ENCODE measurements around the gene ZNF814.
"Not testable (repeated sequence)": the region's sequence is repeated elsewhere in the genome, so short reads cannot be mapped to it uniquely, and the experiment has no call there.

The ZNF814 gene

DNA sequence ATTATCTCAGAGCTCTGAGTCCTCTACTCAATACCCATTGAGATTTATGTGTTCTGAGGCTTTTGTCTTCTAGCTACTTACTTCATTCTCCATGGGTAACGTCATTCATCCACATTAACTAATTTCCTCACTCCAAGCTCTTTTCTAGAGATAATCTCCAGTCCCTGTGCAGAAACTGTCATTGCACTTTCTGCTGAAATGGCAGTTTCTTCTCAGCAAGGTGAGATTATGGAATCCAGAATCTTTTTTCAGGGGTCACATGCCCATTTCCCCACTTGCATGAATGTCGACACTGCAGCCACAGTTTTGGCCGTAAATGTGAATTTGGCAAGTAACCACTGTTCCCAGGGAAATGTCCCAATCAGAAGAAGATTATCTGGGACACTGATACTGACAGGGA is 26.5 kb downstream of the ZNF814 start:
- DNase-seq (ENCODE audit: low read depth in 1 of 2, low spot score in 1 of 2), result not testable (repeated sequence)

DNA sequence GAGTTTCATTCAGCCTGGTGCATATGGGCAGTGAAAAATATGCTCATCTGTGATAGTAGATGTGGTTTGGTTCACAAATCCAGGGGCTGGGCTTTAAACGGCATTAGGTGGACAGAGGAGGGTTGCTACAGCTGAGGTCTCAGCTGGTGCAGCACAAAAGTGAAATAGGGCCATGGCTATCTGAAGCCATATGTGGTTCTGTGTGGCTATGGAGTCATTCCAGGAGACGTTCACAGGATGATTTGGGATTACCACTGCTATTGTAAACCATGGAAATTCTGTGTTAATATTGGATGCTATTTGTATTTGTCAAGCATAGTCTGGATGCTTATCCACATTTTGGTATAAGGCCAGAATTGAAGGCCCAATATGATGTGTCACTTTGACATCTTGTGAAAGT is 34.7 kb downstream of the ZNF814 start:
- DNase-seq (ENCODE audit: low read depth in 1 of 2, low spot score in 1 of 2), result not testable (repeated sequence)

DNA sequence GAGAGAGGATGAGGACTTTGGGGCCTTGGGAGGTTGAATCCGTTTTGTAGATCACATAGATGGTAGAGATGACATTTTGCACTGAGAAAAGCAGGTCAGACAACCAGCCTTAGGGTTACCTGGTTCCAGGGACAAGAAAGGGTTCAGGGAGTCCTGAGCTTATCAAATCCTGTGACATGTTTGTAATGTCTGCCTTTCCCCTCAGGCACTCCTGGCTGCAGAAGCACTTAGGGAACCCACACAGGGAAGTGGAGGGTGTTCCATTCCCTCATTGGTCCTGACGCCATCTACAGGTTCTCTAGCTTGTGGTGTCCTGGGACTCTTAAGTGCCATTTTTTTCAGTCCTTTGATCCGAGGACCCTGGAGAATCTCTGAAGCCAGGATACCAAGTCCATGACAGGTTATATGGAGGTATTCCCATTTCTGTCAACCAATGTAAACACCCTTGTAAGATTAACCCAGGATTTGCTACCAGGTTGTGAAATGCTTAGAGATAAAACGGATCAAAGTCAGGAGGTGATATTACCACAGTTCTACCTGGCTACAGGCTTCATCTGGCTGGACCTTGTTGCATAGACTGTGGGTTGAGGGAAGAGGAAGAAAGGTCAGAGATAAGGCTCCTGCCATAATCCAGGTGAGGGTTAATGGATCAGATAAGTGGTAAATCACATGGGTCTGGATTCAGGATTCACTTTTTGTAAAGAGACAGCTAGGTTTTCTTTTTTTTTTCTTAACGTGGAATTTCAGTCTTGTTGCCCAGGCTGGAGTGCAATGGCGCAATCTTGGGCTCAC is 36.8 kb downstream of the ZNF814 start:
- DNase-seq (ENCODE audit: low read depth in 1 of 2, low spot score in 1 of 2), result not testable (repeated sequence)

- no peak for DNase-seq (ENCODE audit: low read depth in 1 of 2, low spot score in 1 of 2)
Measured at GRCh38 chr19:57850553-57851017, 38.3 kb downstream of the ZNF814 start.

- peak; percentile 56 to 80 for DNase-seq (ENCODE audit: low read depth in 1 of 2, low spot score in 1 of 2)
Measured at GRCh38 chr19:57849666-57850473, 39.0 kb downstream of the ZNF814 start, which contains the start of gene ZNF587. ZNF587 (plus strand) TSS chr19:57849859; CDS start chr19:57850039, 180 bp downstream.

DNA sequence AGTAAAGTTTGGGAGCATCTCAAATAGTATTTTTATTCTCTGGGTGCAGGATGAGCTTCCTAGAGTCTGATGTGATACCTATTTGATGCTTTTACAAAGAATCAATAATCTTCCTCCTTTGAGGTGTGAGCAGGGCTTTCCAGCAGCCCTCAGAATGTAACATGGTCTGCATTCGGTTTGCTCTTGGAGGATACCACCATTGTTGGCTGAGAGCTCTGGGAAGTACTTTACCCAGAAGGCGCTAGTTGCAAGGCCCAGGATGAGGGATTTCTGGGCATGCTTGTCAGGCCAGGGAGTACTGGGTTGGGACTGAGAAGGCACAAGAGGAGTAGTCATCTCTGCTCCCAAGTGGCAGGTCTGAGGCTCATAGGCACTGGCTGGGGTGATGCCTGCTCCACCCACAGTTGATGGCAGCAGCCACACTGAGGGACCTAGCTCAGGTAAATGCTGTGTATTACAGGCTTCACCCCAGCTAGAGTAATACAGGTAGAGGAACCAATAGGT is 39.6 kb downstream of the ZNF814 start:
- not testable (repeated sequence) for DNase-seq (ENCODE audit: low read depth in 1 of 2, low spot score in 1 of 2)

DNA sequence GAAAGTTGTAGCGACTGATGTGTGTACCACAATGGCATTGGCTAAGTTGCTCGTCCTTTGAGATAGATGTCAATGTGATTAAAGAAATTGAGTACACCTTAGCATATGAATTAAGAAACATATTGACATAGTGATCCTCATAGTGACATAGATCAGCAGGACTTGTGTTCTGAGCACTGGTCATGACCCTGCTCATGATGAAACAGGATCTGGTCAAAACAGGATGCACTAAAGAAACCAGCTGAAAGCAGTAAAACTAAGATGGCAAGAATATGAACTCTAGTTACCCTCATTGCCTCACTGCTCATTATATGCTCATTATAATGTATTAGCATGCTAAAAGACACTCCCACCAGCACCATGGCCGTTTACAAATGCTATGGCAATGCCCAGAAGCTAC is 41.7 kb downstream of the ZNF814 start:
- DNase-seq (ENCODE audit: low read depth in 1 of 2, low spot score in 1 of 2), result not testable (repeated sequence)

GRCh38 chr19:57841122-57841763 is 47.6 kb downstream of the ZNF814 start:
- no peak for DNase-seq (ENCODE audit: low read depth in 1 of 2, low spot score in 1 of 2)

GRCh38 chr19:57838622-57839191 is 50.1 kb downstream of the ZNF814 start:
- not testable (repeated sequence) for DNase-seq (ENCODE audit: low read depth in 1 of 2, low spot score in 1 of 2)

DNA sequence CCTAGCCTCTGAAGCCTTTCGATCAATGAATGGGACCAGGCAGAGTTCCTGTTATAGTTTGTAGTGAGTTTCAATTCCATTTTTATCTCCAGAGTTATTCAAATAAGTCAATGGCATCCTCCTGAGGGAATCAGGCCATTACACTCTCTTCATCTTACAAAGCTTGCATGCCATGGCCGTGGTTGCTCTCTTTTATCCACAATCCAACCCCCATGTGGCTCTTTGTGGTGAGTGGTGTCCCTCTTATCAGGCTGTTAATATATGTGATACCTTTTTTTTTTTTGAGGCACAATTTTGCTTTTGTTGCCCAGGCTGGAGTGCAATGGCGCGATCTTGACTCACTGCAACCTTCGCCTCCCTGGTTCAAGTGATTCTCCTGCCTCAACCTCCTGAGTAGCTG is 51.8 kb downstream of the ZNF814 start:
- DNase-seq (ENCODE audit: low read depth in 1 of 2, low spot score in 1 of 2), result not testable (repeated sequence)

DNA sequence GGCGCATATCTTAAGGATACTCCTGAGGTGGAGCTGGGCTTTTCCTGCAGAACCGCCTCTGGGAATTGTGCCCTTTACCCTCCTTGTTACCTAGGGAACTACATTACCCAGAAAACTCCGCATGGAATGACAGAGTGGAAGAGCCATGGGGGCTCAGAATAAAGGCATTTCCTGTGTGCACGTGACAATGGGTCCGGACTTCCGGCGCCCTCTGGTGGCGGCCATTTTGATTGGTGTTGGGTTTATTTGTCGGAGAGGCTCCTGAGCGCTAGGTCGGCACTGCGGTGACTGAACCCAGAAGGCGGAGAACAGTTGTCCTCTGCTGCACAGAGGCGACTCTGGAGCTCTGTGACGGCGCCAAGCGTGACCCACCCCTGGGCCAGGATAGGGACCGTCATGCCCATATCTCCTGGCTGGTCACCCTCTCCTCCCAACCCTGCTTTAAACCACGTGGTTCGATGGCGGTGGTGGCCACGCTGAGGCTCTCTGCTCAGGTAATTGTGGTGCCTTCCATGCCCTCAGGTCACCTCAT is 58.7 kb downstream of the ZNF814 start, which contains the start of gene ZNF587B:
ZNF587B (plus strand) TSS at position 229 of the 532 bp plus-strand sequence; CDS start at position 459, 230 bp downstream.
- no peak for DNase-seq (ENCODE audit: low read depth in 1 of 2, low spot score in 1 of 2)

GRCh38 chr19:57829316-57829715 is 59.5 kb downstream of the ZNF814 start:
- no peak for DNase-seq (ENCODE audit: low read depth in 1 of 2, low spot score in 1 of 2)

GRCh38 chr19:57825511-57825910 is 63.3 kb downstream of the ZNF814 start:
- DNase-seq (ENCODE audit: low read depth in 1 of 2, low spot score in 1 of 2), result no peak

GRCh38 chr19:57823608-57824007 is 65.2 kb downstream of the ZNF814 start:
- DNase-seq (ENCODE audit: low read depth in 1 of 2, low spot score in 1 of 2), result not testable (repeated sequence)

DNA sequence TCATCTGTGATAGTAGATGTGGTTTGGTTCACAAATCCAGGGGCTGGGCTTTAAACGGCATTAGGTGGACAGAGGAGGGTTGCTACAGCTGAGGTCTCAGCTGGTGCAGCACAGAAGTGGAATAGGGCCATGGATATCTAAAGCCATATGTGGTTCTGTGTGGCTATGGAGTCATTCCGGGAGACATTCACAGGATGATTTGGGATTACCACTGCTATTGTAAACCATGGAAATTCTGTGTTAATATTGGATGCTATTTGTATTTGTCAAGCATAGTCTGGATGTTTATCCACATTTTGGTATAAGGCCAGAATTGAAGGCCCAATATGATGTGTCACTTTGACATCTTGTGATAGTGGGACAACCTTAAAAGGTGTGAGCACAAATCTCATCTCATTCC is 65.7 kb downstream of the ZNF814 start:
- DNase-seq (ENCODE audit: low read depth in 1 of 2, low spot score in 1 of 2), result not testable (repeated sequence)

GRCh38 chr19:57821501-57821900 is 67.3 kb downstream of the ZNF814 start:
- not testable (repeated sequence) for DNase-seq (ENCODE audit: low read depth in 1 of 2, low spot score in 1 of 2)

DNA sequence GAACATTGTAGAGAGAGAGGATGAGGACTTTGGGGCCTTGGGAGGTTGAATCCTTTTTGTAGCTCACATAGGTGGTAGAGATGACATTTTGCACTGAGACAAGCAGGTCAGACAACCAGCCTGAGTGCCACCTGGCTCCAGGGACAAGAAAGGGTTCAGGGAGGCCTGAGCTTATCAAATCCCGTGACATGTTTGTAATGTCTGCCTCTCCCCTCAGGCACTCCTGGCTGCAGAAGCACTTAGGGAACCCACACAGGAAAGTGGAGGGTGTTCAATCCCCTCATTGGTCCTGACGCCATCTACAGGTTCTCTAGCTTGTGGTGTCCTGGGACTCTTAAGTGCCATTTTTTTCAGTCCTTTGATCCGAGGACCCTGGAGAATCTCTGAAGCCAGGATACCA is 67.7 kb downstream of the ZNF814 start:
- not testable (repeated sequence) for DNase-seq (ENCODE audit: low read depth in 1 of 2, low spot score in 1 of 2)

- DNase-seq (ENCODE audit: low read depth in 1 of 2, low spot score in 1 of 2), result no peak
Measured at GRCh38 chr19:57820599-57820998, 68.2 kb downstream of the ZNF814 start.

GRCh38 chr19:57819475-57820148 is 69.2 kb downstream of the ZNF814 start:
- DNase-seq (ENCODE audit: low read depth in 1 of 2, low spot score in 1 of 2), result peak; percentile 35 to 76

DNA sequence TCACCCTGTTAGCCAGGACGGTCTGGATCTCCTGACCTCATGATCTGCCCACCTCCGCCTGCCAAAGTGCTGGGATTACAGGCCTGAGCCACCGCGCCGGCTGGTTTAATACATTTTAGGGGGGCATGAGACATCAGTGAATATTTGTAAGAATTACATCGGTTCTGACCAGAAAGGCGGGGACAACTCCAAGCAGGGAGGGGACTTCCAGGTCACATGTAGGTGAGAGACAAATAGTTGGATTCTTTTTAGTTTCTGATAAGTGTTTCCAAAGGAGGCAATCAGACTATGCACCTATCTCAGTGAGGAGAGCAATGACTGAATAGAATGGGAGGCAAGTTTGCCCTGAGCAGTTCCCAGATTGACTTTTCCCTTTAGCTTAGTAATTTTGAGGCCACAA is 70.5 kb downstream of the ZNF814 start:
- DNase-seq (ENCODE audit: low read depth in 1 of 2, low spot score in 1 of 2), result no peak
